ENCODE results near the gene GDAP1L1. TPM values are rescaled to one million over a fixed set of nuclear protein-coding genes. Genes with fewer than 3 reads are reported as not detected.
"Not testable (repeated sequence)": the region's sequence is repeated elsewhere in the genome, so short reads cannot be mapped to it uniquely, and the experiment has no call there.

Gene GDAP1L1
- total RNA-seq, 1 donor from 2014 or later, result not detected

- TF ChIP-seq CTCF (IDR thresholded peaks at IDR 0.05; ENCODE audit: insufficient read depth, low read length, severe bottlenecking), result no peak
- Histone ChIP-seq H3K4me3 (ENCODE audit: low read depth, low read length) (no peak overlapping the region), H3K27me3 (ENCODE audit: control insufficient read depth, insufficient read depth, low read length) (peaks cover 2% of the 10 kb centered on the region), H3K36me3 (ENCODE audit: control insufficient read depth, insufficient read depth, low read length) (no peaks in the 10 kb centered on the region)
- FAIRE-seq (no peak), DNase-seq (ENCODE audit: low read depth) (no peak)
Measured at GRCh38 chr20:44228465-44229258, 18.4 kb upstream of the GDAP1L1 start.

GRCh38 chr20:44231193-44231592 lies 15.9 kb upstream of the GDAP1L1 start:
- FAIRE-seq, result no peak
- TF ChIP-seq CTCF (IDR thresholded peaks at IDR 0.05; ENCODE audit: insufficient read depth, low read length, severe bottlenecking), result no peak
- Histone ChIP-seq H3K27me3 (ENCODE audit: control insufficient read depth, insufficient read depth, low read length) (no peaks in the 10 kb centered on the region), H3K4me3 (ENCODE audit: low read depth, low read length) (no peak overlapping the region), H3K36me3 (ENCODE audit: control insufficient read depth, insufficient read depth, low read length) (no peaks in the 10 kb centered on the region)
- DNase-seq (ENCODE audit: low read depth), result no peak

- Histone ChIP-seq H3K4me3 (ENCODE audit: low read depth, low read length) (no peak overlapping the region), H3K36me3 (ENCODE audit: control insufficient read depth, insufficient read depth, low read length) (no peaks in the 10 kb centered on the region), H3K27me3 (ENCODE audit: control insufficient read depth, insufficient read depth, low read length) (no peaks in the 10 kb centered on the region)
- no peak for DNase-seq (ENCODE audit: low read depth)
- FAIRE-seq, result no peak
- TF ChIP-seq CTCF (IDR thresholded peaks at IDR 0.05; ENCODE audit: insufficient read depth, low read length, severe bottlenecking), result no peak
Measured at GRCh38 chr20:44231713-44232468, 15.2 kb upstream of the GDAP1L1 start.

GRCh38 chr20:44232469-44232856 lies 14.6 kb upstream of the GDAP1L1 start:
- not testable (repeated sequence) for DNase-seq (ENCODE audit: low read depth); H3K27me3 ChIP-seq (ENCODE audit: control insufficient read depth, insufficient read depth, low read length); FAIRE-seq; H3K36me3 ChIP-seq (ENCODE audit: control insufficient read depth, insufficient read depth, low read length); H3K4me3 ChIP-seq (ENCODE audit: low read depth, low read length)

- FAIRE-seq, result no peak
- no peak for TF ChIP-seq CTCF (IDR thresholded peaks at IDR 0.05; ENCODE audit: insufficient read depth, low read length, severe bottlenecking)
- no peaks in the 10 kb centered on the region for H3K27me3 ChIP-seq (ENCODE audit: control insufficient read depth, insufficient read depth, low read length)
Measured at GRCh38 chr20:44233436-44234016, 13.6 kb upstream of the GDAP1L1 start.

More at GRCh38 chr20:44233436-44234016, 13.6 kb upstream of the GDAP1L1 start:
- H3K36me3 ChIP-seq (ENCODE audit: control insufficient read depth, insufficient read depth, low read length), result no peaks in the 10 kb centered on the region
- no peak overlapping the region for H3K4me3 ChIP-seq (ENCODE audit: low read depth, low read length)
- DNase-seq (ENCODE audit: low read depth), result no peak

Measured in bronchial epithelial cell (primary cell).